HFFc6 (cell line): ENCODE results near the gene NRTN. TPM values are rescaled to one million over a fixed set of nuclear protein-coding genes. Genes with fewer than 3 reads are reported as not detected.

Experiments used
- DNase-seq: peaks from one replicate; pipeline ENCODE4 v3.0.0-alpha.2; 2018
- H3K27ac Mint-ChIP-seq: 2 replicates; pipeline ENCODE4 v1.8.0; 2020; ENCODE audit warnings: mild to moderate bottlenecking, mixed read lengths
- H3K27me3 Mint-ChIP-seq: 2 replicates; pipeline ENCODE4 v1.8.0; 2021; ENCODE audit warnings: mild to moderate bottlenecking, moderate library complexity, mixed read lengths; ENCODE audit not compliant: insufficient read depth
- H3K36me3 Mint-ChIP-seq: 2 replicates; pipeline ENCODE4 v1.8.0; 2021; ENCODE audit warnings: low read depth, mixed read lengths
- H3K4me1 Mint-ChIP-seq: 2 replicates; pipeline ENCODE4 v1.8.0; 2020; ENCODE audit warnings: low read depth, mixed read lengths
- H3K4me3 Mint-ChIP-seq: 2 replicates; pipeline ENCODE4 v1.8.0; 2020; ENCODE audit warnings: mild to moderate bottlenecking, moderate library complexity, mixed read lengths
- H3K9me3 Mint-ChIP-seq: 2 replicates; pipeline ENCODE4 v1.8.0; 2020; ENCODE audit warnings: mild to moderate bottlenecking, mixed read lengths
- CTCF ChIP-seq: fragments of 200-600 bp; sonication (generic); IDR thresholded peaks from 2 replicates; pipeline ENCODE4 v1.5.0; 2021; ENCODE audit warnings: antibody characterized with exemption, mild to moderate bottlenecking
- total RNA-seq, 6 experiments: library from RNA; stranded (reverse); fragmentation: NEBNext Ultra II Directional; extraction: Animal tissue kit (Norgen Biotek cat#: 25700); gene quantifications; 2 replicates in 1 of 6; 3 replicates in 5 of 6; pipeline ENCODE4 v1.2.3, GENCODE V29; 2021

NRTN gene
- total RNA-seq, 6 experiments from 2014 or later, result not detected

DNA sequence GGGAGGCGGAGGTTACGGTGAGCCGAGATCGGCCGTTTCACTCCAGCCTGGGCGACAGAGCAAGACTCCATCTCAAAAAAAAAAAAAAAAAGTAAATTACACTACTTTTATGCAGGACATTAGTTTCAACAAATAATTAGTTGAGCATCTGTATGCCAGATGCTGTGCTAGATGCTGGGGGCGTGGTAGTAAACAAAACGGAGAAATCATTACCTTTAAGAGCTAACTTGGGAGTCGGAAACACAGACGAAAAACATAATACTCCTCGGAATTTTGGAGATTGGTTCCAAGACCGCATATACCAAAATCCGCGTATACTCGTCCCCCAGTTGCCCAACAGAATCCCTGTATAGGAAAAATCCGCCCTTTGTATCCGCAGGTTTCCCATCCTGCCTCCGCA, 12.6 kb upstream of the NRTN start:
- Mint-ChIP-seq H3K4me3 (no peak overlapping the region), H3K4me1 (peaks cover 15% of the 10 kb centered on the region), H3K27ac (no peak overlapping the region), H3K27me3 (peaks cover 10% of the 10 kb centered on the region), H3K36me3 (peaks cover 20% of the 10 kb centered on the region), H3K9me3 (peaks cover 4% of the 10 kb centered on the region; the same call in 1 of the 2 replicates)
- DNase-seq, result no peak
- TF ChIP-seq CTCF, result no peak

DNA sequence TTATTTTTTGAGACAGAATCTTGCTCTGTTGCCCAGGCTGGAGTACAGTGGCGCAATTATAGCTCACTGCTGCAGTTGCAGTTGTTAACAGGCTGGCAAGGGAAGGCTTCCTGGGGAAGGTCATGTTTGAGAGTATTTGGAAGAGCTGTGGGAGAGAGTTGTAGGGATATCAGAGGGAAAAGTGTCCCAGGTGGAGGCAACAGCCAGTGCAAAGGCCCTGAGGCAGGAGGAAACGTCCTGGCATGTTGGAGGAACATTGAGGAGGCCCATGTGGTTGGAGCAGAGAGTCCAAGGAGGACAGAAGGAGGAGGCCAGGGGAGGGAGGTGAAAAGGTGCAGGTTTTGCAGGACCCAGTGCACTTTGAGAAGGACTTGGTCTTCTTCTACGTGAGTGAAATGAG, 11.7 kb upstream of the NRTN start:
- no peak overlapping the region for H3K4me3 Mint-ChIP-seq
- DNase-seq, result no peak

DNA sequence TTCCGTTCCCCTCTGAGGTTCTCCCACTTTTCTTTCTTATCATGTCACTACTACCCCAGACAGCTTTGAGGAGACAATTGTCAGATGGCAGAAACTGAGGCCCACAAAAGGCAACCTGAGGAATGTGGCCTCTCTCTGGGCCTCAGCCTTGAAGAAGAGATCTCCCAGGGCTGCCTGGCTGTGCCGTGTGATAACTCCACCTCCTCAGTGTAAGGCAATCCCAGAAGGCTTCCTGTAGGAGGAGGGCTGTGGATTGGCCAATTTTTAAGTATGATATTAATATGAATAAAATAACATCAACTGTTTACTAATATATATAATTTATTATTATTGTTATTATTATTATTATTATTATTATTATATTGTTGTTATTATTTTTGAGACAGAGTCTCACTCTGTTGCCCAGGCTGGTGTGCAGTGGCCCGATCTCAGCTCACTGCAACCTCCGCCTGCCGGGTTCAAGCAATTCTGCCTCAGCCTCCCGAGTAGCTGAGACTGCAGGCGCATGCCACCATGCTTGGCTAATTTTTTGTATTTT, 9.4 kb upstream of the NRTN start:
- no peak for DNase-seq
- H3K9me3 Mint-ChIP-seq, result peaks cover 4% of the 10 kb centered on the region; the same call in 1 of the 2 replicates

More for the DNA sequence above, 11.7 kb upstream of the NRTN start:
- peaks cover 15% of the 10 kb centered on the region for H3K4me1 Mint-ChIP-seq
- TF ChIP-seq CTCF, result no peak
- H3K36me3 Mint-ChIP-seq, result peaks cover 19% of the 10 kb centered on the region
- peaks cover 10% of the 10 kb centered on the region for H3K27me3 Mint-ChIP-seq
- peaks cover 4% of the 10 kb centered on the region; the same call in 1 of the 2 replicates for H3K9me3 Mint-ChIP-seq
- H3K27ac Mint-ChIP-seq, result no peak overlapping the region

DNA sequence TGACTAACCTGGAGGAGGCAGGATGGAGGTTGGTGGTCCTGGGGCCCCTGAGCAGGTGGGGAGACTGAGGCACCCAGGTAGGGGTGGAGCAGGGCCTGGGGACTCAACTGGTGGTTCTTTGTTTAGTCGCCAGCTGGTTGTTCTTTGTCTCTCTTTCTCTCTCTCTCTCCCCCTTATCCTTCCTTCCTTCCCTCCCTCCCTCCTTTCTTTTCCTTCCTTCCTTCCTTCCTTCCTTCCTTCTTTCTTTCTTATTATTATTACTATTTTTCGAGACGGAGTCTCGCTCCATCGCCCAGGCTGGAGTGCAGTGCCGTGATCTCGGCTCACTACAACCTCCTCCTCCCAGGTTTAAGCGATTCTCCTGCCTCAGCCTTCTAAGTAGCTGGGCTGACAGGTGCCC, 6.6 kb upstream of the NRTN start:
- DNase-seq, result no peak
- Mint-ChIP-seq H3K9me3 (no peaks in the 10 kb centered on the region), H3K27me3 (peaks cover 12% of the 10 kb centered on the region), H3K4me1 (peaks cover 7% of the 10 kb centered on the region; the same call in 1 of the 2 replicates), H3K27ac (no peak overlapping the region), H3K36me3 (no peaks in the 10 kb centered on the region), H3K4me3 (no peak overlapping the region)
- TF ChIP-seq CTCF, result no peak

More for the DNA sequence above, 9.4 kb upstream of the NRTN start:
- Mint-ChIP-seq H3K4me3 (no peak overlapping the region), H3K36me3 (peaks cover 8% of the 10 kb centered on the region), H3K27me3 (peaks cover 10% of the 10 kb centered on the region), H3K27ac (no peak overlapping the region), H3K4me1 (peaks cover 9% of the 10 kb centered on the region)
- no peak for TF ChIP-seq CTCF

DNA sequence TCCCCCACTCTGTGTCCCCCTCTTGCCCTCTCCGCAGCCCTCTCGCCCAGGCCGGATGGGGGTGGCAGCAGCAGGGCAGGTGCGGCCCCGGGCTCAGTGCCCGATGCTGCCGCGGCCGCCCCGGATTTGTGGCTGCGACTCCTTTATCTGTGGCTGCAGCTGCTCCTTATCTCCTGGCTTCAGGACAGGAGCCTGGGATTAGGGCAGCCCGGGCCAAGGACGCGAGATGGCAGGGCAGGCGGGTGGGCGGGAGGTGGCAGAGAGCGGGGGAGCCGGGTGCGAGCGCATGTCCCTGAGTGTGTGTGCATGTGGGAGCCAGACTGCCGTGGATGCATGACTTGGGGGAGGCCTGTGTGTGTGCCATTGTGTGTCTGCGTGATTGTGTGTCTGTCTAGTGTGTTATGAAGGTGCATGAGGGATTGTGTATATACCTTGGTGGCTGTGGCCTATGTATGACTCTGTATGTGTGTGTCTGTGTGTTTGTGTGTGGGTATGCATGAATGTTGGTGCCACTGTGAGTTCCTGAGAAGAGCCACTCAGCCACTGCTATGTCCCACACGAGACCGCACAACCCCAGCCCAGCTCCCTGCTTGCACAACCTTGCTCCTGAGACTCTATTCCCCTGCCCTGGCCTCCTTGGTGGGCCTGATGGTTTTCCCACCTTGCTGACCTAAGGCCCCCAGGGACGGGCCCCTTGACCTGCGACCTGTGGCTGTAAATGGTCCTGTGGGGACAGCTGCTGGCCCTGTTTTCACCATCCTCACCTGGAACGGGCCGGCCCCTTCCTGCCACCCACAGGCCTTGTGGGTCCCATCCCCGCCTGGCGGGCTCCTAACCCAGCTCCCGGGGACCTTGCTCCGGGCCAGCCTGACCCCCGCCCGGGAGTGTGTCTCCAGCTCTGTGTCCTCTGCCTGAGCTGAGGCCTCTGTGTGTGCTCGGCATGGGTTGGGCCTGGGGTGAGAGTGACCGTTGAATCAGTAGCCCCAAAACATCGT, 5.3 kb upstream of the NRTN start:
- TF ChIP-seq CTCF, result no peak
- Mint-ChIP-seq H3K27me3 (peaks cover 16% of the 10 kb centered on the region), H3K27ac (no peak overlapping the region), H3K4me1 (peaks cover 12% of the 10 kb centered on the region; the same call in 1 of the 2 replicates), H3K36me3 (no peaks in the 10 kb centered on the region), H3K9me3 (no peaks in the 10 kb centered on the region), H3K4me3 (no peak overlapping the region)
- no peak for DNase-seq
